ENCODE data around the gene RPS18. TPM values are rescaled to one million over a fixed set of nuclear protein-coding genes. Genes with fewer than 3 reads are reported as not detected.

Gene RPS18
- total and polyA plus RNA-seq, 9 of the 15 experiments (the other 6 are each of a cell fraction or from before 2014, with no cell fraction given) = 5,023 to 17,516 (median 8,131) TPM

DNA sequence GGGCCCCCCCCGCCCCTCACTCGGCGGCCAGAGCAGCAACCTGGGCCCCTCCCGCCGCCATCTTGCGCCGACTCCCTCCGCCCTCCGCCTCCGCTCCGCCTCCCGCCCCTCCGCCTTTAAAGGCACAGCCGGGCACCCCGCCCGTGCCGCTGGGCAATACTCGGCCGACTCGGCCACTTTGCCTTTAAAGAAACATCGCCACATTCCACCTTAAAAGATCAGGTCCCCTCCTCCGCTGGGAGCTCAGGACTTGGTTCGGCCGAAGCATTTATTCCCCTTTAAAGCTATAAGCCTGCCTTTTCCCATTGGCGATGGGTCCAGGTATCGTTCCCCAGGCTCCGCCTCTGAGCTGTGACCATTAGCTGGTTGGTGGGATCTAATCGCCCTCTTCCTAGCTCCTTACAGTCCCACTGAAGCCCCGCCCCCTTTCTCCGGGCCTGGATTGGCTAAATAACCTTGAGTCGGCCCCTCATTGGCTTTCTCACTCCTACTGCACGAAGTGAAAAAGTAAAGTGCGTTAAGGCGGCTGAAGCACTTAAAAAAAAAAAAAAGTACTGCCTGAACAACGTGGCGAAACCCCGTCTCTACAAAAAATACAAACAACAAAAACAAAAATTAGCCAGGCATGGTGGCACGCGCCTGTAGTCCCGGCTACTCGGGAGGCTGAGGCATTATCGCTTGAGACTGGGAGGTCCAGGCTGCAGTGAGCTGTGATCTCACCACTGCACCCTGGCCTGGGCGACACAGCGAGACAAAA is 46.0 kb downstream of the RPS18 start, which contains the start of gene ZBTB22 (continued):
- TF ChIP-seq, protein P1, sequence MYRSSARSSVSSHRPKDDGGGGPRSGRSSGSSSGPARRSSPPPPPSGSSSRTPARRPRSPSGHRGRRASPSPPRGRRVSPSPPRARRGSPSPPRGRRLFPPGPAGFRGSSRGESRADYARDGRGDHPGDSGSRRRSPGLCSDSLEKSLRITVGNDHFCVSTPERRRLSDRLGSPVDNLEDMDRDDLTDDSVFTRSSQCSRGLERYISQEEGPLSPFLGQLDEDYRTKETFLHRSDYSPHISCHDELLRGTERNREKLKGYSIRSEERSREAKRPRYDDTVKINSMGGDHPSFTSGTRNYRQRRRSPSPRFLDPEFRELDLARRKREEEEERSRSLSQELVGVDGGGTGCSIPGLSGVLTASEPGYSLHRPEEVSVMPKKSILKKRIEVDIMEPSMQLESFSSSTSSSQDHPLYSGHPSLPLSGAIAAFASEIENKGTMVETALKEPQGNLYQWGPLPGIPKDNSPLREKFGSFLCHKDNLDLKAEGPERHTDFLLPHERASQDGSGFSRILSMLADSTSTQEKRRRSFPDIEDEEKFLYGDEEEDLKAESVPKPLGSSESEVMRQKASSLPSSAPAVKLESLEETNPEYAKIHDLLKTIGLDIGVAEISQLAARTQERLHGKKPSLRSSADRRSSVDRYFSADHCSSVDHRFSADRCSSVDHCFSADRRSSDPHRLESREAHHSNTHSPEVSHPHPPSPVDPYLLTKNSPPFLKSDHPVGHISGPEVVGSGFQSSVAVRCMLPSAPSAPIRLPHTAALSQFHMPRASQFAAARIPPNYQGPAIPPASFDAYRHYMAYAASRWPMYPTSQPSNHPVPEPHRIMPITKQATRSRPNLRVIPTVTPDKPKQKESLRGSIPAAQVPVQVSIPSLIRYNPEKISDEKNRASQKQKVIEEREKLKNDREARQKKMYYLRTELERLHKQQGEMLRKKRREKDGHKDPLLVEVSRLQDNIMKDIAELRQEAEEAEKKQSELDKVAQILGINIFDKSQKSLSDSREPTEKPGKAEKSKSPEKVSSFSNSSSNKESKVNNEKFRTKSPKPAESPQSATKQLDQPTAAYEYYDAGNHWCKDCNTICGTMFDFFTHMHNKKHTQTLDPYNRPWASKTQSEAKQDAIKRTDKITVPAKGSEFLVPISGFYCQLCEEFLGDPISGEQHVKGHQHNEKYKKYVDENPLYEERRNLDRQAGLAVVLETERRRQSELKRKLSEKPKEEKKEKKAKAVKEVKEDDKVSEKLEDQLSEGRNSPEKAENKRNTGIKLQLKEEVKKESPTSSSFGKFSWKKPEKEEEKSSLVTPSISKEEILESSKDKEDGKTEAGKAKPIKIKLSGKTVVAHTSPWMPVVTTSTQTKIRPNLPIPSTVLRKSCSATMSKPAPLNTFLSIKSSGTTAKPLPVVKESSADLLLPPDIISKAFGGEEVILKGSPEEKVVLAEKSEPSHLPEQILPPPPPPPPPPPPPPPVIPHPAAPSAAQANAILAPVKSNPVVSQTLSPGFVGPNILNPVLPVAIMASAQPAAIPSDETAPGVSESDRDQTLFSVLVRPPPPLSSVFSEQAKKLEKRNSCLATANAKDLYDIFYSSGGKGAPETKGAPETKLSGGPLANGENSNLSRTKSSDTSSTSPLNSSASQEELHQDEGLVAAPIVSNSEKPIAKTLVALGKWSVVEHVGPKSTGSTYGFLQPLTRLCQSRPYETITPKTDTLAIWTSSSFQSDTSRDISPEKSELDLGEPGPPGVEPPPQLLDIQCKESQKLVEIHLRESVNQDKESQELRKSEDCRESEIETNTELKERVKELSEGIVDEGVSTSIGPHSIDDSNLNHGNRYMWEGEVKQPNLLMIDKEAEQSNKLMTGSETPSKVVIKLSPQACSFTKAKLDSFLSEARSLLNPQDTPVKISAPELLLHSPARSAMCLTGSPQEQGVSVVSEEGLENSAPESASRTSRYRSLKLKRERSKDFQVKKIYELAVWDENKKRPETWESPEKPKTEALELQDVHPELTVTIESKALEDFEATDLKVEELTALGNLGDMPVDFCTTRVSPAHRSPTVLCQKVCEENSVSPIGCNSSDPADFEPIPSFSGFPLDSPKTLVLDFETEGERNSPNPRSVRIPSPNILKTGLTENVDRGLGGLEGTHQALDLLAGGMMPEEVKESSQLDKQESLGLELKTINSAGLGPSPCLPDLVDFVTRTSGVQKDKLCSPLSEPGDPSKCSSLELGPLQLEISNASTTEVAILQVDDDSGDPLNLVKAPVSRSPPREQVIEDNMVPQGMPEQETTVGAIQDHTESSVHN (IDR thresholded peaks at IDR 0.05; ENCODE audit: borderline replicate concordance in 1 of 2, low read depth in 1 of 2) = 0 out of 4 replicates have a peak, but pooled peaks of 1 of the 2 experiments have one; percentile 41
- TF ChIP-seq, protein P2, sequence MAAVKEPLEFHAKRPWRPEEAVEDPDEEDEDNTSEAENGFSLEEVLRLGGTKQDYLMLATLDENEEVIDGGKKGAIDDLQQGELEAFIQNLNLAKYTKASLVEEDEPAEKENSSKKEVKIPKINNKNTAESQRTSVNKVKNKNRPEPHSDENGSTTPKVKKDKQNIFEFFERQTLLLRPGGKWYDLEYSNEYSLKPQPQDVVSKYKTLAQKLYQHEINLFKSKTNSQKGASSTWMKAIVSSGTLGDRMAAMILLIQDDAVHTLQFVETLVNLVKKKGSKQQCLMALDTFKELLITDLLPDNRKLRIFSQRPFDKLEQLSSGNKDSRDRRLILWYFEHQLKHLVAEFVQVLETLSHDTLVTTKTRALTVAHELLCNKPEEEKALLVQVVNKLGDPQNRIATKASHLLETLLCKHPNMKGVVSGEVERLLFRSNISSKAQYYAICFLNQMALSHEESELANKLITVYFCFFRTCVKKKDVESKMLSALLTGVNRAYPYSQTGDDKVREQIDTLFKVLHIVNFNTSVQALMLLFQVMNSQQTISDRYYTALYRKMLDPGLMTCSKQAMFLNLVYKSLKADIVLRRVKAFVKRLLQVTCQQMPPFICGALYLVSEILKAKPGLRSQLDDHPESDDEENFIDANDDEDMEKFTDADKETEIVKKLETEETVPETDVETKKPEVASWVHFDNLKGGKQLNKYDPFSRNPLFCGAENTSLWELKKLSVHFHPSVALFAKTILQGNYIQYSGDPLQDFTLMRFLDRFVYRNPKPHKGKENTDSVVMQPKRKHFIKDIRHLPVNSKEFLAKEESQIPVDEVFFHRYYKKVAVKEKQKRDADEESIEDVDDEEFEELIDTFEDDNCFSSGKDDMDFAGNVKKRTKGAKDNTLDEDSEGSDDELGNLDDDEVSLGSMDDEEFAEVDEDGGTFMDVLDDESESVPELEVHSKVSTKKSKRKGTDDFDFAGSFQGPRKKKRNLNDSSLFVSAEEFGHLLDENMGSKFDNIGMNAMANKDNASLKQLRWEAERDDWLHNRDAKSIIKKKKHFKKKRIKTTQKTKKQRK (IDR thresholded peaks at IDR 0.05; ENCODE audit: borderline replicate concordance, low read depth, low read length) = no peak
- TF ChIP-seq SP1 (CRISPR knock-in tag; IDR thresholded peaks at IDR 0.05) (peak; percentile 84), ZBTB9 (CRISPR knock-in tag; IDR thresholded peaks at IDR 0.05) (no peak), NELFE (IDR thresholded peaks at IDR 0.05; ENCODE audit: insufficient read depth, insufficient read length) (no peak), E2F6 (IDR thresholded peaks at IDR 0.05; ENCODE audit: borderline replicate concordance in 1 of 2, extremely low read depth in 1 of 2, insufficient read depth in 1 of 2, insufficient read length in 1 of 2, low read depth in 1 of 2, low read length in 1 of 2, poor library complexity in 1 of 2, severe bottlenecking in 1 of 2) (no peak), CXXC5 (CRISPR knock-in tag; IDR thresholded peaks at IDR 0.05) (peak; percentile 54), POLR2G (IDR thresholded peaks at IDR 0.05; ENCODE audit: low read depth, low read length) (peak; percentile 79), MAX (CRISPR knock-in tag; IDR thresholded peaks at IDR 0.05) (0 out of 2 replicates have a peak, but pooled peaks have one; percentile 19), ZBTB7A (IDR thresholded peaks at IDR 0.05; ENCODE audit: borderline replicate concordance, control insufficient read depth, low read depth, low read length) (peak; percentile 86; the same call in 1 of the 2 replicates)

Measured in K562 (cell line).